HL-60 (cell line): ENCODE data around the gene PPP1R13L.

Experiments used
- GABPA ChIP-seq: IDR thresholded peaks from 2 replicates; pipeline ENCODE4 v1.6.1; 2012; ENCODE audit warnings: low read depth
- POLR2AphosphoS5 ChIP-seq: IDR thresholded peaks from 2 replicates; pipeline ENCODE4 v1.6.1; 2012; ENCODE audit warnings: low read depth
- SPI1 ChIP-seq: IDR thresholded peaks from 2 replicates; pipeline ENCODE4 v1.6.1; 2012; ENCODE audit warnings: low read depth, mild to moderate bottlenecking, borderline replicate concordance
- TF ChIP-seq, protein P1 (sequence below): IDR thresholded peaks from one replicate; pipeline ENCODE4 v1.5.1; 2011; ENCODE audit warnings: low read length, control low read depth, inconsistent platforms; ENCODE audit not compliant: insufficient read depth

DNA sequence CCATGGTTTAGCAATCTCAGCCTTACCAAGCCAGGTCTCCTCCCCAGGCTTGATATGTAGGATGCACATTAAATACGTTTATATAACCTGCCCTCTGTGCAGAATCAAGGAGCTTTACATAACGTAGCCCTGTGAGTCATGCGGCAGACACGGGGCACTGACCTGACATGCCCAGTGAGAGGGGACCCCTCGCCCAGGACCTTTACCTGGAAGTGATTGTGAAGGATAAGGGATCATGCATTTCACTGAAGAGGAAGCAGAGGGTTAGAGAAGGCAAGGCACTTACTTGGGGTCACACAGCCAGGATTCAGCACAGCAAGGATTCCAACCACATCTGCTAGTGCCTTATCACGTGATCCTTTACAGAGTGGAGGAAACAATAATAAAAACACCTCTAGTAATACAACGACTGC lies 44.0 kb upstream of the PPP1R13L start:
- TF ChIP-seq, protein P1, sequence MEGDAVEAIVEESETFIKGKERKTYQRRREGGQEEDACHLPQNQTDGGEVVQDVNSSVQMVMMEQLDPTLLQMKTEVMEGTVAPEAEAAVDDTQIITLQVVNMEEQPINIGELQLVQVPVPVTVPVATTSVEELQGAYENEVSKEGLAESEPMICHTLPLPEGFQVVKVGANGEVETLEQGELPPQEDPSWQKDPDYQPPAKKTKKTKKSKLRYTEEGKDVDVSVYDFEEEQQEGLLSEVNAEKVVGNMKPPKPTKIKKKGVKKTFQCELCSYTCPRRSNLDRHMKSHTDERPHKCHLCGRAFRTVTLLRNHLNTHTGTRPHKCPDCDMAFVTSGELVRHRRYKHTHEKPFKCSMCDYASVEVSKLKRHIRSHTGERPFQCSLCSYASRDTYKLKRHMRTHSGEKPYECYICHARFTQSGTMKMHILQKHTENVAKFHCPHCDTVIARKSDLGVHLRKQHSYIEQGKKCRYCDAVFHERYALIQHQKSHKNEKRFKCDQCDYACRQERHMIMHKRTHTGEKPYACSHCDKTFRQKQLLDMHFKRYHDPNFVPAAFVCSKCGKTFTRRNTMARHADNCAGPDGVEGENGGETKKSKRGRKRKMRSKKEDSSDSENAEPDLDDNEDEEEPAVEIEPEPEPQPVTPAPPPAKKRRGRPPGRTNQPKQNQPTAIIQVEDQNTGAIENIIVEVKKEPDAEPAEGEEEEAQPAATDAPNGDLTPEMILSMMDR: no peak
- no peak for TF ChIP-seq POLR2AphosphoS5
- TF ChIP-seq GABPA: no peak
- no peak for TF ChIP-seq SPI1
